ENCODE results near the gene GPC6.

GRCh38 chr13:93646245-93646644, 419.6 kb downstream of the GPC6 start:
- TF ChIP-seq POLR2A (conservative IDR thresholded peaks at IDR 0.05) (no peak), CTCF (IDR thresholded peaks at IDR 0.05 in 2 of 3, conservative IDR thresholded peaks at IDR 0.05 in 1 of 3; ENCODE audit: insufficient read depth in 2 of 3, low read depth in 1 of 3, low read length in 3 of 3) (no peak), ARID2 (IDR thresholded peaks at IDR 0.05) (no peak), NONO (IDR thresholded peaks at IDR 0.05; ENCODE audit: low read depth in 2 of 2, low read length in 1 of 2) (no peak), SREBF2 (CRISPR knock-in tag; IDR thresholded peaks at IDR 0.05) (no peak), MEF2D (tag; conservative IDR thresholded peaks at IDR 0.05; ENCODE audit: low read depth) (no peak), POLR2AphosphoS2 (IDR thresholded peaks at IDR 0.05; ENCODE audit: low read length) (no peak), CTBP1 (IDR thresholded peaks at IDR 0.05; ENCODE audit: borderline replicate concordance) (no peak), TCF7L2 (IDR thresholded peaks at IDR 0.05; ENCODE audit: low read depth, low read length) (no peak), POLR3A (IDR thresholded peaks at IDR 0.05; ENCODE audit: borderline replicate concordance, extremely low read depth, insufficient read depth, insufficient read length) (no peak), ZNF3 (CRISPR knock-in tag; IDR thresholded peaks at IDR 0.05) (no peak), ZBED1 (IDR thresholded peaks at IDR 0.05) (no peak), RNF2 (IDR thresholded peaks at IDR 0.05) (no peak)
